ENCODE measurements around the gene GLT1D1. TPM values are rescaled to one million over a fixed set of nuclear protein-coding genes. Genes with fewer than 3 reads are reported as not detected.

Gene GLT1D1
- total RNA-seq, 4 donors from 2014 or later: 1.0 to 4.9 (median 3.0) TPM

GRCh38 chr12:128807161-128807724, 46.0 kb upstream of the GLT1D1 start:
- Histone ChIP-seq H3K36me3 (peaks cover 0 to 17% of the 10 kb centered on the region in 2 donors), H3K4me3 (no peak overlapping the region), H3K4me1 (peaks cover 66 to 82% of the 10 kb centered on the region in 2 donors), H3K27me3 (no peaks in the 10 kb centered on the region), H3K9me3 (no peaks in the 10 kb centered on the region), H3K27ac (peak overlapping the region; percentile 86 to 98 (median 96))
- in situ Hi-C loops (cut with MboI; ENCODE audit: low sequenced_read_pairs in 4 of 4): no loop called here
- ATAC-seq (no peak), DNase-seq (peak in 1 of 2 donors; percentile 47)
- intact Hi-C loops (cut with DNase I; ENCODE audit: low total_unique reads): no loop called here
- TF ChIP-seq POLR2A (IDR thresholded peaks at IDR 0.05): no peak
- no peak for TF ChIP-seq CTCF (IDR thresholded peaks at IDR 0.05 in 4 of 5, conservative IDR thresholded peaks at IDR 0.05 in 1 of 5)

- Histone ChIP-seq H3K4me1 (peaks cover 67 to 82% of the 10 kb centered on the region in 2 donors), H3K9me3 (no peaks in the 10 kb centered on the region), H3K27me3 (no peaks in the 10 kb centered on the region), H3K27ac (peak overlapping the region; percentile 86 to 98 (median 96)), H3K36me3 (peaks cover 0 to 17% of the 10 kb centered on the region in 2 donors), H3K4me3 (no peak overlapping the region)
- ATAC-seq: no peak
- in situ Hi-C loops (cut with MboI; ENCODE audit: low sequenced_read_pairs in 4 of 4): no loop called here
- intact Hi-C loops (cut with DNase I; ENCODE audit: low total_unique reads): no loop called here
- TF ChIP-seq POLR2A (IDR thresholded peaks at IDR 0.05): no peak
- no peak for TF ChIP-seq CTCF (IDR thresholded peaks at IDR 0.05 in 4 of 5, conservative IDR thresholded peaks at IDR 0.05 in 1 of 5)
- peak in 1 of 2 donors; percentile 11 for DNase-seq
Observed at GRCh38 chr12:128808651-128809050, 44.6 kb upstream of the GLT1D1 start.

- Histone ChIP-seq H3K9me3 (no peaks in the 10 kb centered on the region), H3K4me1 (peaks cover 71 to 78% of the 10 kb centered on the region in 2 donors), H3K36me3 (peaks cover 0 to 17% of the 10 kb centered on the region in 2 donors), H3K4me3 (peak overlapping the region; percentile 34 to 42 (median 38)), H3K27me3 (no peaks in the 10 kb centered on the region), H3K27ac (peak overlapping the region; percentile 86 to 98 (median 96))
- DNase-seq: peak; percentile 95 to 98
- in situ Hi-C loops (cut with MboI; ENCODE audit: low sequenced_read_pairs in 4 of 4) (no loop called here), intact Hi-C loops (cut with DNase I; ENCODE audit: low total_unique reads) (no loop called here)
- peak; percentile 79 to 81 for ATAC-seq
- TF ChIP-seq CTCF (IDR thresholded peaks at IDR 0.05 in 4 of 5, conservative IDR thresholded peaks at IDR 0.05 in 1 of 5) (peak in 2 of 5 experiments; percentile 27 to 35), POLR2A (IDR thresholded peaks at IDR 0.05) (peak; percentile 81 to 86)
Observed at GRCh38 chr12:128810182-128811127, 42.8 kb upstream of the GLT1D1 start.

- Histone ChIP-seq H3K27ac (peak overlapping the region; percentile 86 to 98 (median 96)), H3K27me3 (no peaks in the 10 kb centered on the region), H3K36me3 (peaks cover 0 to 17% of the 10 kb centered on the region in 2 donors), H3K4me1 (peaks cover 82 to 89% of the 10 kb centered on the region in 2 donors), H3K9me3 (no peaks in the 10 kb centered on the region), H3K4me3 (no peak overlapping the region)
- DNase-seq: peak; percentile 65 to 82
- in situ Hi-C loops (cut with MboI; ENCODE audit: low sequenced_read_pairs in 4 of 4): no loop called here
- intact Hi-C loops (cut with DNase I; ENCODE audit: low total_unique reads): no loop called here
- ATAC-seq: peak; percentile 11 to 29
- TF ChIP-seq CTCF (IDR thresholded peaks at IDR 0.05 in 4 of 5, conservative IDR thresholded peaks at IDR 0.05 in 1 of 5) (no peak), POLR2A (IDR thresholded peaks at IDR 0.05) (peak; percentile 32 to 46)
Observed at GRCh38 chr12:128811806-128812205, 41.5 kb upstream of the GLT1D1 start.

All from gastrocnemius medialis (tissue), 4 donors.